Activated naive CD8-positive, alpha-beta T cell treated with anti-CD3 and anti-CD28 coated beads, Interleukin-2, amount 10 ng/mL, durations not matched to agents 7 days and 5 days (primary cell): Measurements from ENCODE around the gene TSC2. TPM values are rescaled to one million over a fixed set of nuclear protein-coding genes. Genes with fewer than 3 reads are reported as not detected.
"Not testable (repeated sequence)": the region's sequence is repeated elsewhere in the genome, so short reads cannot be mapped to it uniquely, and the experiment has no call there.

ENCODE experiments used
- ATAC-seq: fragments of 150-1000 bp; cut with Tn5 transposase; one replicate; pipeline ENCODE4 v1.10.0; 2021; ENCODE audit warnings: low read depth, moderate library complexity
- POLR2A ChIA-PET: fragments of 350-600 bp; sonication (Branson Sonifier 250); formaldehyde crosslinking; loops from one replicate; lab custom pipeline; 2021; ENCODE audit warnings: antibody characterized with exemption; lab: Charles Lee
- DNase-seq: peaks from one replicate; pipeline ENCODE4 v3.0.0; 2021
- H3K27ac Mint-ChIP-seq: one replicate; pipeline ENCODE4 v1.8.0; 2022; ENCODE audit warnings: mild to moderate bottlenecking, mixed read lengths
- H3K27me3 Mint-ChIP-seq: one replicate; pipeline ENCODE4 v1.8.0; 2022; ENCODE audit warnings: mild to moderate bottlenecking, moderate library complexity, mixed read lengths
- H3K36me3 Mint-ChIP-seq: one replicate; pipeline ENCODE4 v1.8.0; 2021; ENCODE audit warnings: mild to moderate bottlenecking, mixed read lengths
- H3K4me1 Mint-ChIP-seq: one replicate; pipeline ENCODE4 v1.8.0; 2021; ENCODE audit warnings: mixed read lengths
- H3K4me3 Mint-ChIP-seq: one replicate; pipeline ENCODE4 v1.8.0; 2022; ENCODE audit warnings: mild to moderate bottlenecking, moderate library complexity, mixed read lengths
- H3K9me3 Mint-ChIP-seq: one replicate; pipeline ENCODE4 v1.8.0; 2021; ENCODE audit warnings: mixed read lengths
- total RNA-seq, 2 experiments: library from RNA; stranded (reverse); gene quantifications; one replicate each; pipeline ENCODE4 v1.2.3, GENCODE V29; 2021

The TSC2 gene
- total RNA-seq, 2 experiments from 2014 or later, result 113 to 125 TPM

DNA sequence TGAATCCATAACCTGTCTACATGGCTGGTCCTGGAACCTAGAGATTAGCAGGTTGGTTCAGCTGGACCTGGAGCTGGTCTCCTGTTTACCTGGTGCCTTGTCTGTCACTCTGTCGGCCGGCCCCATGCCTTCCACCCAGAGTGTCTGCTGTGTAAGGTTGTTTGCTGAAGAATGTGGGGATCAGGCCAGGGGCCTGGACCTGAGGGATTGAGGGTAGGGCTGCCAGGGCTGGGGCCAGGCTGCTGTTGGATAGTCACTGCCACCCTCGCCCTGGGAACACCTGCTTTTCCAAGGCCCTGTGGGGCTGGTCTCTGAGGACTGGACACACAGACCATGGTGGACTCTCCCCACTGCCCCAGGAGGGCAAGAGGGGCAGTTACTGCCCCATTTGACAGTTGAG, 19.6 kb upstream of the TSC2 start:
- Mint-ChIP-seq H3K9me3 (no peaks in the 10 kb centered on the region), H3K27me3 (peaks cover 11% of the 10 kb centered on the region), H3K4me3 (no peak overlapping the region), H3K4me1 (peaks cover 8% of the 10 kb centered on the region), H3K27ac (no peak overlapping the region), H3K36me3 (no peaks in the 10 kb centered on the region)
- DNase-seq (no peak), ATAC-seq (no peak)
- POLR2A ChIA-PET, result interaction anchor here (0.8 kb wide), 1 partner anchor 127 kb away, joined by 3 read pairs; the partner anchor contains the start of gene TRAF7

- no peak for ATAC-seq
- POLR2A ChIA-PET, result interaction anchor here (0.8 kb wide), 1 partner anchor 127 kb away, joined by 3 read pairs; the partner anchor contains the start of gene TRAF7
- no peak for DNase-seq
- no peaks in the 10 kb centered on the region for H3K9me3 Mint-ChIP-seq
- peaks cover 11% of the 10 kb centered on the region for H3K27me3 Mint-ChIP-seq
- H3K27ac Mint-ChIP-seq, result no peak overlapping the region
- no peak overlapping the region for H3K4me3 Mint-ChIP-seq
- peaks cover 7% of the 10 kb centered on the region for H3K4me1 Mint-ChIP-seq
- no peaks in the 10 kb centered on the region for H3K36me3 Mint-ChIP-seq
Measured at GRCh38 chr16:2028620-2029220, 19.1 kb upstream of the TSC2 start.

- ATAC-seq, result no peak
- POLR2A ChIA-PET, result no interaction called here
- no peak overlapping the region for H3K27ac Mint-ChIP-seq
- DNase-seq, result no peak
- H3K36me3 Mint-ChIP-seq, result no peaks in the 10 kb centered on the region
- peaks cover 11% of the 10 kb centered on the region for H3K27me3 Mint-ChIP-seq
- H3K4me1 Mint-ChIP-seq, result peaks cover 3% of the 10 kb centered on the region
- H3K4me3 Mint-ChIP-seq, result no peak overlapping the region
- H3K9me3 Mint-ChIP-seq, result no peaks in the 10 kb centered on the region
Measured at GRCh38 chr16:2029350-2029749, 18.4 kb upstream of the TSC2 start.

GRCh38 chr16:2030036-2030435, 17.7 kb upstream of the TSC2 start:
- POLR2A ChIA-PET, result no interaction called here
- H3K36me3 Mint-ChIP-seq, result no peaks in the 10 kb centered on the region

DNA sequence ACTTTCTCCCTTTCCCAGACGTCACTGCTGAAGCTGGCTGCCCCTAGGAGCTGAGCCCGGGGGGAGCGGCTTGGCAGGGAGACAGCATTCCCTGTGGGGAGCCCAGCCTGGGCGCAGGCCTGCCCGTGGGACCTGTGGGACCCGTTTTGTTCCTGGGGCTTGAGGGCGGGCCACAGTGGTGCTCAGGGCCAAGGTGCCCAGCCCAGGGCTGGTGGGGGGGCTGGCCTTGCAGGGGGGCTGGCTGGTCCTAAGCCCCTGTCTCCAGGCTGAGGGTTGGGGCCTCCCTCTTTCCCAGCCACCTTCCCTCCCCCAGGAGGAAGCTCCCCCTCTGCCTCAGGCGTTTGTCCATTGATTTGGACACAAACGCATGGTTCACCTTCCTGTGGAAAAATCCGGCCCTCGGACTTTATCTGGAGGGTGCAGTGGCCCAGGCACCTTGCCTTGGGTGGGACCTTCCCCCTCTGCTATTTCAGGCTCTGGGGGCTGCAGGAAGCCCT, 16.7 kb upstream of the TSC2 start:
- peak; percentile 25 for DNase-seq
- peaks cover 4% of the 10 kb centered on the region for H3K27me3 Mint-ChIP-seq
- no peak overlapping the region for H3K27ac Mint-ChIP-seq
- POLR2A ChIA-PET, result interaction anchor here (1.3 kb wide), 1 partner anchor 124 kb away, joined by 4 read pairs; the partner anchor contains the start of gene TRAF7
- peaks cover 3% of the 10 kb centered on the region for H3K4me1 Mint-ChIP-seq
- no peaks in the 10 kb centered on the region for H3K36me3 Mint-ChIP-seq
- ATAC-seq, result no peak
- no peak overlapping the region for H3K4me3 Mint-ChIP-seq
- no peaks in the 10 kb centered on the region for H3K9me3 Mint-ChIP-seq

More at GRCh38 chr16:2030036-2030435, 17.7 kb upstream of the TSC2 start:
- H3K4me1 Mint-ChIP-seq, result peaks cover 3% of the 10 kb centered on the region
- no peak overlapping the region for H3K27ac Mint-ChIP-seq
- H3K4me3 Mint-ChIP-seq, result no peak overlapping the region
- H3K27me3 Mint-ChIP-seq, result peaks cover 8% of the 10 kb centered on the region
- ATAC-seq, result no peak
- DNase-seq, result no peak
- H3K9me3 Mint-ChIP-seq, result no peaks in the 10 kb centered on the region

DNA sequence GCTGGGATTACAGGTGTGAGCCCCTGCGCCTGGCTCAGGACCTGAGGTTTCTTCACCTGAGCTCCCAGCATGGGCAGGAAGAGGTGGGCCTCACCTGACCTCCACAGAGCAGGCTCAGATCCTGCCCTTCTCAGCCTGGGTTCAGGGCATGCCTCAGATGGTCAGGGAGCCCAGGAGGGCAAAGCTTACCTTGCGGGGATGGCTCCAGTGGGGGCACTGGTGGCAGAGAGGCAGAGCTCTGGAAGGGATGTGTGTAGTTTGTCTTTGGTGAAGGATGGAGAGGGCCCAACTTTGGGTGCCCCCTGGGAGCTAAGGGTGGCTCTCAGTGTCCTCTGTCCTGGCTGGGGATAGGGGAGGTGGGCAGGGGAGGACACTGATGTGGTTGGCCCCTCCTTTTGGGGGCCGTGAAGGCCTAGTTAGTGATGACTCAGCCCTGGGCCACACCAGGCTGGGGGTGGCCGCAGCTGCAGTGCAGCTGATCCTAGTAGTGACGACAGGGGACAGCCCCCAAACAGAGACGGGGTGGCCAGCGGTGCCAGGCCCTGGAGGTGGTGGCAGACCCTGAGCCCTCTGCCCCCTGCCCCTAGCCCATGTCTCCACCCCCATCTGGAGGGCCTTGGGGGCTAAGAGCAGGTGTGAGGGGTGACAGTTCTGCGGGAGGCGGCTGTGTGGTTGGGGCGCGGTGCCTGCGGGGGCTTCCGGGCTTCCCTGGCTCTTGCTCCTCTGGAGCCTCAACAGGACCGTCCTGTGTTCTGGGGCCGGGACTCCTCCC, 15.3 kb upstream of the TSC2 start:
- H3K4me3 Mint-ChIP-seq, result no peak overlapping the region
- peaks cover 3% of the 10 kb centered on the region for H3K4me1 Mint-ChIP-seq
- peak; percentile 39 for DNase-seq
- H3K27me3 Mint-ChIP-seq, result peaks cover 4% of the 10 kb centered on the region
- H3K36me3 Mint-ChIP-seq, result no peaks in the 10 kb centered on the region
- POLR2A ChIA-PET, result interaction anchor here (1.1 to 1.3 kb wide), 3 partner anchors 8 to 123 kb away, joined by 3 to 4 read pairs (median 3); partner anchors contain the start of genes NTHL1, TRAF7 and TSC2
- no peak for ATAC-seq
- H3K9me3 Mint-ChIP-seq, result no peaks in the 10 kb centered on the region
- no peak overlapping the region for H3K27ac Mint-ChIP-seq

DNA sequence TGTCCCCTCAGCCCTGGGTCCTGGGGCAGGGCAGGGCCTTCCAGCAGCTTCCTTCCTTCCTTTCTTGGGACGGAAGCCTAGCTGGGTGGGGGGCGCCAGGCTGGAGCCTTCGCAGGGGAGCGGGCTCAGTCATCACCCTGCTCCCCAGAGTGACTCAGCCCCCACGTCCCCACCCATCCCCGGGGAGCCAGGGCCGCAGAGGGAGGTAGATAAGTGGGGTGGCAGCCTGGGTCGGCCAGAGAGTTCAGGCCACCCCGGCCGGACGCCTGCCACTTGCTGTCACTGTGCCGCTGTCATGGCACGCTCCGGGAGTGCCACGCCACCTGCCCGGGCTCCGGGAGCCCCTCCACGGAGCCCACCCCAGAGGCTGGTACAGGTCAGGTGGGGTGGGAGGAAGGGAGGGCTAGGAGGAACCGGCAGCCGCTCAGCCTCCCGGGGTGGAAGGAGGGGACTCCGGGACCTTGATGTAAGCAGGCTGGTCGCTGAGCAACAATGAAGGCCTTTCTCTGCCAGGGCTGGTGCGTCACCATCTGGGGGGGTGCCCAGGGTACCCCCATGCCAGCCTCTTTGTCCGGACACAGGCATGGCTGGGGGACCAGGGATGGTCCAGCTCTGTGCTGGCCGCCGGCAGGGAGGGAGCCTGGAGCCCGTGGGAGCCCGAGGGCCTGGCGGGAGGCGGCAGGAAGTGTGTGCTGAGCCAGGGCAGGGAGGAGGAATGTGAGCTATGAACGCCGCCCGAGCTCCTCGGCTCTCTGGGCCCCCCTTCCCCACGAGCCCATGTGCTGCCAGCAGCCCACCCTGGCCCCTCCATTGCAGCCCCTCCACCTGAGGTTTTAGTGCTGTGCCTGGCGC, 14.5 kb upstream of the TSC2 start:
- Mint-ChIP-seq H3K4me3 (peak overlapping the region; percentile 22), H3K36me3 (no peaks in the 10 kb centered on the region), H3K9me3 (no peaks in the 10 kb centered on the region), H3K27me3 (peaks cover 4% of the 10 kb centered on the region), H3K4me1 (no peaks in the 10 kb centered on the region), H3K27ac (peak overlapping the region; percentile 48)
- DNase-seq (no peak), ATAC-seq (peak; percentile 30)
- POLR2A ChIA-PET, result interaction anchor here (1.1 kb wide), 1 partner anchor 9 kb away, joined by 3 read pairs; no protein-coding TSS in a partner anchor

- H3K4me3 Mint-ChIP-seq, POLR2A ChIA-PET: not testable (repeated sequence)
Measured at GRCh38 chr16:2033909-2034695, 13.7 kb upstream of the TSC2 start.

GRCh38 chr16:2034696-2035430, 12.9 kb upstream of the TSC2 start:
- Mint-ChIP-seq H3K36me3 (no peaks in the 10 kb centered on the region), H3K27me3 (no peaks in the 10 kb centered on the region), H3K27ac (no peak overlapping the region), H3K9me3 (no peaks in the 10 kb centered on the region), H3K4me3 (no peak overlapping the region), H3K4me1 (no peaks in the 10 kb centered on the region)
- DNase-seq (no peak), ATAC-seq (no peak)
- POLR2A ChIA-PET, result no interaction called here

More at GRCh38 chr16:2033909-2034695, 13.7 kb upstream of the TSC2 start:
- H3K36me3 Mint-ChIP-seq, H3K27me3 Mint-ChIP-seq, H3K4me1 Mint-ChIP-seq, H3K9me3 Mint-ChIP-seq, DNase-seq, ATAC-seq, H3K27ac Mint-ChIP-seq: not testable (repeated sequence)

DNA sequence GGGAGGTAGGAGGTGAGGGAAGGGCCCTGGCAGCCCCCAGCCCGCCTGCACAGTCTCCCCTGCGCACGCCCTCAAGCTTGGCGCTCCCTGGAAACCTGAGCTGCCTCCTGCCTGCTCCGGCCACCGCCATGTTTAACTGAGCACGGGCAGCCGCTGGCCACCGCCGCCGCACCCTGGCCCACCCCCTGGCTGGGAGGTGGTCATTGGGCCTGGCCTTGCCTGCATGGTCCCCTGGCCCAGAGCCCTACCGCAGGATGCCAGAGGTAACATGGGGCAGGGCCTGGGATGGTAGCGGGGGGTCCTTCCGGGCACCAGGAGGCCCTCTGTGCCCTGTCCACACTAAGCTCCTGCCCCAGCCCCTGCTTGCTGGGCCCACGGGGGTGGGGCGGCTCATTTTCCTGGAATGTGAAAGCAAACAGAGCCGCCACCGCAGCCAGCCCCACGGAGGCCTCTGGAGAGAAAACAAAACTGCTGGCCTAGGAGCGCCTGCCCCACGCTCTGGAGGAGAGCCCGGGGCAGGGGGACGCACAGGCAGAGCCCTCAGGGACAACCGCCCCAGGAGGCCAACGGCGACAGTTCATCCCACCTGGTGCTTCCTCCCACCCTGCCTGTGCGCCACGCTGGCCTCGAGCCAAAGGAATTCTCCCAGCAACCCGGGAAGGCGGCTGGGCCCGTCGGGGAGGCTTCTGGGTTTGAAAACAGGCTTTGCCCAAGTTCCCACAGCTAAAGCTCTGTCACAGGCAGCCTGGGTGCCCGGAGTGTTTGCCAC, 12.2 kb upstream of the TSC2 start:
- H3K27ac Mint-ChIP-seq, result no peak overlapping the region
- no peaks in the 10 kb centered on the region for H3K4me1 Mint-ChIP-seq
- ATAC-seq (no peak), DNase-seq (no peak)
- POLR2A ChIA-PET, result no interaction called here
- H3K36me3 Mint-ChIP-seq, result no peaks in the 10 kb centered on the region
- H3K9me3 Mint-ChIP-seq, result no peaks in the 10 kb centered on the region
- H3K27me3 Mint-ChIP-seq, result no peaks in the 10 kb centered on the region
- no peak overlapping the region for H3K4me3 Mint-ChIP-seq

- Mint-ChIP-seq H3K27me3 (no peaks in the 10 kb centered on the region), H3K4me1 (no peaks in the 10 kb centered on the region), H3K27ac (no peak overlapping the region), H3K4me3 (no peak overlapping the region), H3K9me3 (no peaks in the 10 kb centered on the region), H3K36me3 (no peaks in the 10 kb centered on the region)
- DNase-seq (no peak), ATAC-seq (no peak)
- POLR2A ChIA-PET, result no interaction called here
Measured at GRCh38 chr16:2036200-2036966, 11.4 kb upstream of the TSC2 start.
